ENCODE data around the gene VAV2. TPM values are rescaled to one million over a fixed set of nuclear protein-coding genes. Genes with fewer than 3 reads are reported as not detected.

The VAV2 gene
- total RNA-seq, 1 experiment from 2014 or later: 30.7 TPM

DNA sequence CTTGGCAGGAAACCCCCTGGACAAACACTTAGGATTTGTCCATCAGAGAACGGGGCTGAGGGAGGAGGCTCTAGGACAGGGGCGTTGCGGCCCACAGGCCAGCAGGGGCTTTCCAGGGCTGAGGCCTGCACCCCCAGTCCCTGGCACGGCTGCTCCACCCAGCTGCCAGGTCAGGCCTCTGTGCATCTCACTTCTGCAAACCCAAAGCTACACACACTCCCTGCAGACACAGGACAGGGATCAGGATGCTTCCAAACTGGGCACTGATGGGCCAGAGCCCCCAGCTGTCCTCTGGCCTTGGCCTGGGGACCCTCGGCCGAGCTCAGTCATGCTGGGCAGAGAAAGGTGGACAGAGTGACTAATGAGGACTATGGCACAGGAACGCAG is 147.7 kb downstream of the VAV2 start:
- Mint-ChIP-seq H3K27ac (ENCODE audit: unreplicated experiment) (no peak overlapping the region), H3K9me3 (ENCODE audit: low read depth, unreplicated experiment) (no peaks in the 10 kb centered on the region), H3K36me3 (ENCODE audit: insufficient read depth, unreplicated experiment) (no peaks in the 10 kb centered on the region), H3K27me3 (ENCODE audit: unreplicated experiment) (no peaks in the 10 kb centered on the region), H3K4me3 (ENCODE audit: low read depth, unreplicated experiment) (no peak overlapping the region), H3K4me1 (ENCODE audit: low read depth, unreplicated experiment) (no peaks in the 10 kb centered on the region)
- DNase-seq: no peak
- intact Hi-C loops (cut with micrococcal nuclease; ENCODE audit: unreplicated experiment): no loop called here
- CTCF ChIA-PET: no interaction called here
- no TSS peak for BruUV-seq (replicated peaks)
- TF ChIP-seq, protein P1, sequence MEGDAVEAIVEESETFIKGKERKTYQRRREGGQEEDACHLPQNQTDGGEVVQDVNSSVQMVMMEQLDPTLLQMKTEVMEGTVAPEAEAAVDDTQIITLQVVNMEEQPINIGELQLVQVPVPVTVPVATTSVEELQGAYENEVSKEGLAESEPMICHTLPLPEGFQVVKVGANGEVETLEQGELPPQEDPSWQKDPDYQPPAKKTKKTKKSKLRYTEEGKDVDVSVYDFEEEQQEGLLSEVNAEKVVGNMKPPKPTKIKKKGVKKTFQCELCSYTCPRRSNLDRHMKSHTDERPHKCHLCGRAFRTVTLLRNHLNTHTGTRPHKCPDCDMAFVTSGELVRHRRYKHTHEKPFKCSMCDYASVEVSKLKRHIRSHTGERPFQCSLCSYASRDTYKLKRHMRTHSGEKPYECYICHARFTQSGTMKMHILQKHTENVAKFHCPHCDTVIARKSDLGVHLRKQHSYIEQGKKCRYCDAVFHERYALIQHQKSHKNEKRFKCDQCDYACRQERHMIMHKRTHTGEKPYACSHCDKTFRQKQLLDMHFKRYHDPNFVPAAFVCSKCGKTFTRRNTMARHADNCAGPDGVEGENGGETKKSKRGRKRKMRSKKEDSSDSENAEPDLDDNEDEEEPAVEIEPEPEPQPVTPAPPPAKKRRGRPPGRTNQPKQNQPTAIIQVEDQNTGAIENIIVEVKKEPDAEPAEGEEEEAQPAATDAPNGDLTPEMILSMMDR (IDR thresholded peaks at IDR 0.05; ENCODE audit: unreplicated experiment): no peak

DNA sequence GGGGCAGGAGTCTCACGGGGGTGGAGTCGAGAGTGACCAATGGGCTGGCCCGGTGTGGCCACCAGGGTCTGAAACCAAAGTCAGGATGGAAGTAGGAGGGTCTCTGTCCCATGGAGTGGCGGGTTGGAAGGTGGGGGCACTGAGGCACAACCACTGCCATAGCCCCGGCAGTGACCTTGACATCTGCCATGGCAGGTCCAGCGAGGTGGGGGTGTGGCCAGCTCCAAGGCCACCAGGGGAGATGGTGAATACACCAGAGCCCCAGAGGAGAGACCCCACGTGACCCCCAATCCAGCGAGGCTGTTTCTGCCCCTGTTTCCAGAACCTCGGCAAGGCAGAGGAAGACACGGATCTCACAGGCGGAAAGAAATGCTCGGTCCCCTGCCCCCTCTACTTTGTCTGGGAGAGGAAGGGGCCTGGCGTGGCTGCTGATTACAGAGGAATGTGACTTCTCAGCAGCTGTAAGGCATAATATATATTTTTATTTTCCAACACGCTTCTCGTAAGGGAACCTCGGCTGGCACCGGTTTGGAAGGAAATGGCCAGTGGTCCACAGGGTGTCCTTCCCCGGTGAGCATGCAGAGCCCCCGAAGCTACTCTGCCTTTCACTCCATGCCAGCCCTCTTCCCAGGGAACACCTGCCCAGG is 148.2 kb downstream of the VAV2 start:
- no peaks in the 10 kb centered on the region for H3K9me3 Mint-ChIP-seq (ENCODE audit: low read depth, unreplicated experiment)
- H3K27ac Mint-ChIP-seq (ENCODE audit: unreplicated experiment): no peak overlapping the region
- intact Hi-C loops (cut with micrococcal nuclease; ENCODE audit: unreplicated experiment): no loop called here
- no peak overlapping the region for H3K4me3 Mint-ChIP-seq (ENCODE audit: low read depth, unreplicated experiment)
- no peaks in the 10 kb centered on the region for H3K27me3 Mint-ChIP-seq (ENCODE audit: unreplicated experiment)
- no peaks in the 10 kb centered on the region for H3K4me1 Mint-ChIP-seq (ENCODE audit: low read depth, unreplicated experiment)
- no peak for DNase-seq
- BruUV-seq (replicated peaks): no TSS peak
- TF ChIP-seq, protein P1 (IDR thresholded peaks at IDR 0.05; ENCODE audit: unreplicated experiment): no peak
- no peaks in the 10 kb centered on the region for H3K36me3 Mint-ChIP-seq (ENCODE audit: insufficient read depth, unreplicated experiment)
- CTCF ChIA-PET: no interaction called here

DNA sequence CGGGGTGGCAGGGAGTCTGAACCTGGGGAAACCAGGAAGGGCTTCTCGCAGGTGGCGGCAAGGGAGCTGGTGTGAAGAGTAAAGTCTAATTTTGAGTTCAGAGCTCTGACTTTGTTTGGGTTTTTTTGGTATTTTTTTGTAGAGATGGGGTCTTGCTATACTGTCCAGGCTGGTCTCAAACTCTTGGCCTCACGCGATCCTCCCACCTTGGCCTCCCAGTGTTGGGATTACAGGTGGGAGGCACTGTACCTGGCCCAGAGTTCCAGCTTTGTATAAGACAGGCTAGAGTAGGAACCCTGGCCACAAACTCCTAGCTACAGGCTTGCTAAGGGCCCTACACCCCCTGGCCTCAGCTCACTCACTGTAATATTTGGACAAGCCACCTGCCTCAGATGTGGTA is 148.9 kb downstream of the VAV2 start:
- Mint-ChIP-seq H3K4me1 (ENCODE audit: low read depth, unreplicated experiment) (no peaks in the 10 kb centered on the region), H3K4me3 (ENCODE audit: low read depth, unreplicated experiment) (no peak overlapping the region), H3K27me3 (ENCODE audit: unreplicated experiment) (no peaks in the 10 kb centered on the region), H3K36me3 (ENCODE audit: insufficient read depth, unreplicated experiment) (no peaks in the 10 kb centered on the region), H3K9me3 (ENCODE audit: low read depth, unreplicated experiment) (no peaks in the 10 kb centered on the region), H3K27ac (ENCODE audit: unreplicated experiment) (no peak overlapping the region)
- intact Hi-C loops (cut with micrococcal nuclease; ENCODE audit: unreplicated experiment): no loop called here
- no TSS peak for BruUV-seq (replicated peaks)
- TF ChIP-seq, protein P1 (IDR thresholded peaks at IDR 0.05; ENCODE audit: unreplicated experiment): no peak
- CTCF ChIA-PET: no interaction called here
- DNase-seq: no peak

DNA sequence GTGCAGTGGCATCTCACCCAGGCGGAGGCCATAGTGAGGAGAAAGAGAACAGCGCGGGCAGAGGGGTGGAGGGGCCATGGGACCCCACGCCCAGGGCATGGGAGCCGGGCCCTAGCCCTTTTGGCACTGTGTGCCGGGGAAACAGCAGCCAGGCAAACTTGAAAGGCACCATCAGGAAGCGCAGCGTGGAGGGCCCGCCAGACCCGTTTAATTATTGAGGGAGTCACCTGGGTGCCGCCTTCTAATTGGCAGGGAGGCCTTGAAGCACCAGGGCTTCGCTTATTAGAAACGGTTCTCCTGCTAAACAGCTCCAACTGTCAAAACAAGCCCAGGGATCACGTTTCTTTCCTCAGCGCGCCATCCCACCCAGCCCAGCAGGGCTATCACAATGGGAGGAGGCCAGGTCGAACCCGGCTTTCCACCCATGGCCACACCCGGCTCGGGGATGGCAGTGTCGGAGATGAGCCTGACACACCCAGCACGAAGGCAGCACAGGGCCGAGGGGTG is 149.3 kb downstream of the VAV2 start:
- no peak for DNase-seq
- Mint-ChIP-seq H3K27ac (ENCODE audit: unreplicated experiment) (no peak overlapping the region), H3K36me3 (ENCODE audit: insufficient read depth, unreplicated experiment) (no peaks in the 10 kb centered on the region), H3K27me3 (ENCODE audit: unreplicated experiment) (no peaks in the 10 kb centered on the region), H3K9me3 (ENCODE audit: low read depth, unreplicated experiment) (no peaks in the 10 kb centered on the region), H3K4me1 (ENCODE audit: low read depth, unreplicated experiment) (no peaks in the 10 kb centered on the region), H3K4me3 (ENCODE audit: low read depth, unreplicated experiment) (no peak overlapping the region)
- no TSS peak for BruUV-seq (replicated peaks)
- TF ChIP-seq, protein P1 (IDR thresholded peaks at IDR 0.05; ENCODE audit: unreplicated experiment): no peak
- intact Hi-C loops (cut with micrococcal nuclease; ENCODE audit: unreplicated experiment): no loop called here
- CTCF ChIA-PET: no interaction called here

All from Calu3 (cell line).